Tibial artery (tissue), 4 donors: ENCODE measurements around the gene TRIM72.

Experiments
- DNase-seq, 2 donors: peaks; one replicate each; pipeline ENCODE4 v3.0.0-alpha.2; 2019
- H3K27ac ChIP-seq, 2 donors: fragments of 200-600 bp; sonication (generic) in 1 of 2; 1 replicate in 1 of 2; 2 replicates in 1 of 2; pipeline ENCODE4 v1.5.1; 2018 to 2019; ENCODE audit warnings: mild to moderate bottlenecking in 1 of 2
- H3K27me3 ChIP-seq, 2 donors: fragments of 200-600 bp; sonication (generic) in 1 of 2; one replicate each; pipeline versions ENCODE4 v1.5.1 to v1.6.0; 2016 to 2019
- H3K36me3 ChIP-seq, 3 donors: fragments of 200-600 bp; sonication (generic) in 2 of 3; one replicate each; pipeline ENCODE4 v1.5.1; 2016 to 2019; ENCODE audit warnings: mild to moderate bottlenecking in 2 of 3
- H3K4me1 ChIP-seq, 4 donors: fragments of 200-600 bp; sonication (generic) in 2 of 4; 1 replicate in 3 of 4; 2 replicates in 1 of 4; pipeline ENCODE4 v1.5.1; 2016 to 2019
- H3K4me3 ChIP-seq, 2 donors: fragments of 200-600 bp; sonication (generic) in 1 of 2; 1 replicate in 1 of 2; 2 replicates in 1 of 2; pipeline ENCODE4 v1.5.1; 2018 to 2019; ENCODE audit warnings: mild to moderate bottlenecking in 2 of 2
- H3K9me3 ChIP-seq, 3 donors: fragments of 200-600 bp; sonication (generic) in 1 of 3; one replicate each; pipeline ENCODE4 v1.5.1; 2016 to 2019
- intact Hi-C: fragments of 100-400 bp; cut with DNase I; formaldehyde crosslinking; loops from one replicate; pipeline ENCODE4 v1.15.0; 2023; ENCODE audit warnings: low total_unique reads
- TF ChIP-seq, protein P1 (sequence below), 2 experiments: fragments of 200-600 bp in 1 of 2; fragments of 450-650 bp in 1 of 2; IDR thresholded peaks; one replicate each; pipeline ENCODE4 v1.5.1; 2017 to 2019; ENCODE audit warnings: antibody characterized with exemption in 2 of 2, mild to moderate bottlenecking in 1 of 2, moderate library complexity in 1 of 2

Gene TRIM72

DNA sequence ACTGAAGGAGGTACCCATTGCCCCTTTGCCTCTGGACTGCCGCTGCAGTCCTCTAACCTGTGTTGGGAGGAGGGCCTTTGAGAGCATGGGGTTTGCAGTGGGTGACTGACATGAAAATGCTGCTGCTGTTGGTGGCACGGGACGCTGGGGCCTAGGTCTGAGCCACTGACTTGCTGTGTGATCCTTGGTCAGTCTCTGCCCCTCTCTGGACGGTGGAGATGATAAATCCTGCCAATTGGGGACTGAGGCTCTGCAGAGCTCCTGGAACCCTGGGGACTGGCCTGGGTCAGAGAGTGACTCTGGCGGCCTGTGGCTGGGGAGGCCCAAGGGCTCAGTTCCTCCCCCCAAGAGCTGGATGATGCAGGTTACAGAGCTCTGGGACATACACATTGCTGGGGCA is 9.1 kb downstream of the TRIM72 start:
- Histone ChIP-seq H3K9me3 (no peaks in the 10 kb centered on the region), H3K36me3 (no peaks in the 10 kb centered on the region), H3K4me3 (no peak overlapping the region), H3K27me3 (peaks cover 0 to 36% of the 10 kb centered on the region in 2 donors), H3K4me1 (no peaks in the 10 kb centered on the region), H3K27ac (no peak overlapping the region)
- intact Hi-C loops = no loop called here
- DNase-seq = no peak
- TF ChIP-seq, protein P1, sequence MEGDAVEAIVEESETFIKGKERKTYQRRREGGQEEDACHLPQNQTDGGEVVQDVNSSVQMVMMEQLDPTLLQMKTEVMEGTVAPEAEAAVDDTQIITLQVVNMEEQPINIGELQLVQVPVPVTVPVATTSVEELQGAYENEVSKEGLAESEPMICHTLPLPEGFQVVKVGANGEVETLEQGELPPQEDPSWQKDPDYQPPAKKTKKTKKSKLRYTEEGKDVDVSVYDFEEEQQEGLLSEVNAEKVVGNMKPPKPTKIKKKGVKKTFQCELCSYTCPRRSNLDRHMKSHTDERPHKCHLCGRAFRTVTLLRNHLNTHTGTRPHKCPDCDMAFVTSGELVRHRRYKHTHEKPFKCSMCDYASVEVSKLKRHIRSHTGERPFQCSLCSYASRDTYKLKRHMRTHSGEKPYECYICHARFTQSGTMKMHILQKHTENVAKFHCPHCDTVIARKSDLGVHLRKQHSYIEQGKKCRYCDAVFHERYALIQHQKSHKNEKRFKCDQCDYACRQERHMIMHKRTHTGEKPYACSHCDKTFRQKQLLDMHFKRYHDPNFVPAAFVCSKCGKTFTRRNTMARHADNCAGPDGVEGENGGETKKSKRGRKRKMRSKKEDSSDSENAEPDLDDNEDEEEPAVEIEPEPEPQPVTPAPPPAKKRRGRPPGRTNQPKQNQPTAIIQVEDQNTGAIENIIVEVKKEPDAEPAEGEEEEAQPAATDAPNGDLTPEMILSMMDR (IDR thresholded peaks at IDR 0.05) = no peak

GRCh38 chr16:31224092-31224955 is 10.4 kb downstream of the TRIM72 start:
- DNase-seq = no peak
- no peaks in the 10 kb centered on the region for H3K9me3 ChIP-seq
- H3K27ac ChIP-seq = no peak overlapping the region
- no peak overlapping the region for H3K4me3 ChIP-seq
- intact Hi-C loops = no loop called here
- no peaks in the 10 kb centered on the region for H3K36me3 ChIP-seq
- peaks cover 0 to 23% of the 10 kb centered on the region in 2 donors for H3K27me3 ChIP-seq
- TF ChIP-seq, protein P1 (IDR thresholded peaks at IDR 0.05) = no peak
- no peaks in the 10 kb centered on the region for H3K4me1 ChIP-seq

- Histone ChIP-seq H3K4me1 (no peaks in the 10 kb centered on the region), H3K36me3 (no peaks in the 10 kb centered on the region), H3K4me3 (no peak overlapping the region), H3K27me3 (peaks cover 0 to 15% of the 10 kb centered on the region in 2 donors), H3K27ac (no peak overlapping the region), H3K9me3 (no peaks in the 10 kb centered on the region)
- TF ChIP-seq, protein P1 (IDR thresholded peaks at IDR 0.05) = no peak
- DNase-seq = no peak
- intact Hi-C loops = no loop called here
Observed at GRCh38 chr16:31225193-31225592, 11.3 kb downstream of the TRIM72 start.

GRCh38 chr16:31228206-31228605 is 14.3 kb downstream of the TRIM72 start:
- peaks cover 0 to 1% of the 10 kb centered on the region in 2 donors for H3K27me3 ChIP-seq
- TF ChIP-seq, protein P1 (IDR thresholded peaks at IDR 0.05) = no peak
- no peaks in the 10 kb centered on the region for H3K4me1 ChIP-seq
- no peak overlapping the region for H3K27ac ChIP-seq
- no peaks in the 10 kb centered on the region for H3K9me3 ChIP-seq
- intact Hi-C loops = no loop called here
- H3K36me3 ChIP-seq = no peaks in the 10 kb centered on the region
- H3K4me3 ChIP-seq = no peak overlapping the region
- DNase-seq = no peak

DNA sequence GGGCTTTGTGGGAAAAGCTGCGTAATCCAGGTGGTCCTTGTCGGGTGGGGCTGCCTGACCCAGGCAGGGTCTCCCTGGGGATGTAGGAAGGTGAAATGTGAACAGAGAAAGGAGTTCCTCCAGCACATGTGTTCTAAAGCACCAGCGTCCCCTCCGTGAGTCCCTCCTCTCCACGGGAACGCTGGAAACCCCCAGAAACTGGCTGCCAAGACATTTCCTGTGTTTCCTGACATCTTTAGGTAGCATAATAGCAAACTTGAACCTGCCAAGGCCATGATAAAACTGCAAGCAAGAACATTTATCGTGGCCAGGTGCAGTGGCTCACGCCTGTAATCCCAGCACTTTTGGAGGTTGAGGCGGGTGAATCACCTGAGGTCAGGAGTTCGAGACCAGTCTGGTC is 15.6 kb downstream of the TRIM72 start:
- Histone ChIP-seq H3K4me1 (no peaks in the 10 kb centered on the region), H3K36me3 (no peaks in the 10 kb centered on the region), H3K27ac (no peak overlapping the region), H3K27me3 (no peaks in the 10 kb centered on the region), H3K9me3 (no peaks in the 10 kb centered on the region), H3K4me3 (no peak overlapping the region)
- intact Hi-C loops = no loop called here
- no peak for DNase-seq
- TF ChIP-seq, protein P1 (IDR thresholded peaks at IDR 0.05) = no peak
